K562 (cell line): ENCODE data around the gene CPE. TPM values are rescaled to one million over a fixed set of nuclear protein-coding genes. Genes with fewer than 3 reads are reported as not detected.

Experiments used
- ATAC-seq: fragments of 200-7000 bp; cut with Tn5 transposase; 3 replicates; pipeline ENCODE4 v1.9.1; 2020; ENCODE audit warnings: moderate library complexity
- BruUV-seq: library from RNA; stranded (reverse); fragments of 400-500 nt; replicated peaks from 2 replicates; lab custom pipeline; 2021; lab: Mats Ljungman, UMichigan
- CTCF ChIA-PET: fragments of 300-600 bp; formaldehyde crosslinking; extraction: SDS; loops from one replicate; lab custom pipeline; 2021; ENCODE audit warnings: low intra/inter-chr PET ratio; lab: Yijun Ruan, JAX
- POLR2A ChIA-PET: fragments of 300-600, 350-650 bp; sonication (Branson Sonifier 250); formaldehyde crosslinking; extraction: SDS; loops from one replicate; lab custom pipeline; 2021; ENCODE audit warnings: antibody characterized with exemption, inconsistent platforms; lab: Yijun Ruan, JAX
- DNase-seq, 4 experiments: peaks; one replicate each; pipeline versions ENCODE4 v3.0.0 to v3.0.0-alpha.2; 2011 to 2018; ENCODE audit warnings: low spot score in 3 of 4, mixed read lengths in 3 of 4; ENCODE audit errors: extremely low read depth in 1 of 4
- FAIRE-seq: peaks from 2 replicates; lab custom pipeline; 2011; peaks lifted over from hg19 to GRCh38; lab: Jason Lieb, UNC
- H2AFZ ChIP-seq: 2 replicates; pipeline ENCODE4 v1.6.0; 2011; ENCODE audit warnings: low read depth, low read length, control low read depth, inconsistent platforms
- H3K27ac ChIP-seq: fragments of 200-600 bp; 3 replicates; pipeline ENCODE4 v1.8.0; 2011; ENCODE audit warnings: low read depth, mild to moderate bottlenecking, control low read depth, inconsistent platforms, low read length, moderate library complexity, mixed read lengths; ENCODE audit errors: extremely low read depth
- H3K27me3 ChIP-seq, 2 experiments: fragments of 300-600 bp in 1 of 2; 2 replicates in 1 of 2; 3 replicates in 1 of 2; pipeline versions ENCODE4 v1.6.0 to v1.8.0; 2011; ENCODE audit warnings: inconsistent platforms in 2 of 2, low read length in 2 of 2, mild to moderate bottlenecking in 1 of 2, mixed read lengths in 1 of 2, moderate library complexity in 1 of 2; ENCODE audit not compliant: control insufficient read depth in 2 of 2, insufficient read depth in 2 of 2
- H3K36me3 ChIP-seq: fragments of 300-600 bp; 3 replicates; pipeline ENCODE4 v1.8.0; 2011; ENCODE audit warnings: mild to moderate bottlenecking, low read length, inconsistent platforms; ENCODE audit not compliant: control insufficient read depth, insufficient read depth
- H3K4me1 ChIP-seq, 2 experiments: fragments of 200-600 bp in 1 of 2; replicated peaks in 1 of 2; 2 replicates in 1 of 2; 3 replicates in 1 of 2; pipeline versions ENCODE4 v1.5.1 to v1.8.0; 2011; ENCODE audit warnings: inconsistent platforms in 2 of 2, low read length in 2 of 2, mild to moderate bottlenecking in 1 of 2, mixed read lengths in 1 of 2, moderate library complexity in 1 of 2; ENCODE audit not compliant: control insufficient read depth in 2 of 2, insufficient read depth in 2 of 2
- H3K4me2 ChIP-seq: 2 replicates; pipeline ENCODE4 v1.6.1; 2011; ENCODE audit warnings: low read length, control low read depth, inconsistent platforms, mixed read lengths; ENCODE audit not compliant: insufficient read depth
- H3K4me3 ChIP-seq: fragments of 200-600 bp; sonication (generic), shearing (Covaris generic); 2 replicates; pipeline ENCODE4 v1.5.1; 2016; ENCODE audit warnings: control low read depth, inconsistent platforms
- H3K79me2 ChIP-seq: fragments of 200-600 bp; 3 replicates; pipeline ENCODE4 v1.8.0; 2011; ENCODE audit warnings: low read length, inconsistent platforms; ENCODE audit not compliant: control insufficient read depth, insufficient read depth
- H3K9ac ChIP-seq, 2 experiments: 2 replicates each; pipeline versions ENCODE4 v1.6.0 to v1.6.1; 2011; ENCODE audit warnings: low read depth in 2 of 2, low read length in 2 of 2, control low read depth in 1 of 2, inconsistent platforms in 1 of 2, mild to moderate bottlenecking in 1 of 2, mixed read lengths in 1 of 2; ENCODE audit not compliant: insufficient read depth in 1 of 2
- H3K9me1 ChIP-seq: one replicate; pipeline ENCODE4 v1.6.0; 2011; ENCODE audit warnings: inconsistent platforms, mild to moderate bottlenecking, low read length, moderate library complexity; ENCODE audit not compliant: control insufficient read depth, insufficient read depth
- H3K9me3 ChIP-seq: replicated peaks from 2 replicates; pipeline ENCODE4 v1.5.1; 2011; ENCODE audit warnings: low read depth, low read length, inconsistent platforms; ENCODE audit not compliant: control insufficient read depth, insufficient read depth
- H4K20me1 ChIP-seq: replicated peaks from 2 replicates; pipeline ENCODE4 v1.6.1; 2011; ENCODE audit warnings: low read length, inconsistent platforms, mixed read lengths; ENCODE audit not compliant: control insufficient read depth, insufficient read depth
- ARID1B ChIP-seq: fragments of 450-650 bp; IDR thresholded peaks from 2 replicates; pipeline ENCODE4 v1.6.1; 2016; ENCODE audit warnings: antibody characterized with exemption, mild to moderate bottlenecking, inconsistent platforms
- CBFA2T3 ChIP-seq: fragments of 450-650 bp; IDR thresholded peaks from 2 replicates; pipeline ENCODE4 v1.6.1; 2017
- CEBPB ChIP-seq: fragments of 450-650 bp; IDR thresholded peaks from 2 replicates; pipeline ENCODE4 v1.6.1; 2016; ENCODE audit warnings: missing genetic modification characterization, missing compliant biosample characterization
- EP300 ChIP-seq: IDR thresholded peaks from 2 replicates; pipeline ENCODE4 v1.6.1; 2012; ENCODE audit warnings: low read length, improper control_type of control experiment
- FOS ChIP-seq: IDR thresholded peaks from 3 replicates; pipeline ENCODE4 v1.6.1; 2011; ENCODE audit not compliant: insufficient read length; ENCODE audit errors: extremely low read depth
- JUN ChIP-seq, 2 experiments: sonication (generic) in 1 of 2; formaldehyde crosslinking in 1 of 2; IDR thresholded peaks; 2 replicates each; pipeline versions ENCODE4 v1.6.1 to v1.8.0; 2012 to 2022; ENCODE audit warnings: borderline replicate concordance in 2 of 2, mild to moderate bottlenecking in 2 of 2, improper control_type of control experiment in 1 of 2, low read depth in 1 of 2, low read length in 1 of 2, missing genetic modification reagents in 1 of 2
- KAT8 ChIP-seq: fragments of 450-650 bp; IDR thresholded peaks from 2 replicates; pipeline ENCODE4 v1.6.1; 2016; ENCODE audit warnings: low read depth, mild to moderate bottlenecking
- RHOXF2B ChIP-seq: fragments of 250-450 bp; sonication (Bioruptor Pico); conservative IDR thresholded peaks from 2 replicates; pipeline ENCODE4 v1.5.1; 2021
- TRIM24 ChIP-seq, 2 experiments: fragments of 450-650 bp; IDR thresholded peaks; 2 replicates each; pipeline ENCODE4 v1.6.1; 2016
- WGBS: fragments of 100-300 bp; shearing (Covaris generic); methylation state at CpG from one replicate; pipeline ENCODE4 v1.1.6; 2016; ENCODE audit warnings: low coverage, mixed read lengths; ENCODE audit not compliant: insufficient coverage; ENCODE audit errors: missing lambda C conversion rate; 5-methylcytosine and 5-hydroxymethylcytosine counted together
- in situ Hi-C: fragments of 300-500 bp; cut with MboI; formaldehyde crosslinking; loops from 4 replicates; pipeline ENCODE4 v1.15.0; 2018; ENCODE audit warnings: inconsistent platforms, mixed read lengths
- intact Hi-C: fragments of 100-400 bp; cut with micrococcal nuclease; formaldehyde crosslinking; loops from 2 replicates; pipeline ENCODE4 v1.14.2; 2022
- polyA plus RNA-seq, 8 experiments: library from polyadenylated mRNA; depleted of rRNA in 4 of 8; stranded (reverse) in 5 of 8; unstranded in 3 of 8; fragments of >200 nt; fragmentation: Nextera tagmentation in 2 of 8; fragmentation: Illumina TruSeq in 1 of 8; extraction: Ambion mirVana in 2 of 8; extraction: Trizol in 1 of 8; gene quantifications; 2 replicates each; pipeline versions ENCODE4 v1.2.1 to v1.2.3, GENCODE V29; 2011 to 2014; ENCODE audit warnings: inconsistent platforms in 1 of 8, missing spikeins in 1 of 8
- total RNA-seq, 7 experiments: library from RNA; depleted of rRNA in 6 of 7; stranded (reverse); fragments of >200 nt in 6 of 7; fragmentation: Illumina TruSeq in 2 of 7; extraction: Trizol in 2 of 7; gene quantifications; 2 replicates each; pipeline versions ENCODE4 v1.2.1 to v1.2.3, GENCODE V29; 2011 to 2021; ENCODE audit warnings: low replicate concordance in 1 of 7
- TF ChIP-seq, protein P1 (sequence below): fragments of 250-450 bp; sonication (Bioruptor Pico); IDR thresholded peaks from 2 replicates; pipeline ENCODE4 v1.5.0; 2021; ENCODE audit warnings: mild to moderate bottlenecking, moderate library complexity
- TF ChIP-seq, protein P2 (sequence below): fragments of 200-800 bp; sonication (Bioruptor generic); IDR thresholded peaks from 2 replicates; pipeline ENCODE4 v1.6.1; 2017; ENCODE audit warnings: missing genetic modification characterization, missing compliant biosample characterization
- TF ChIP-seq, protein P3 (sequence below): fragments of 250-450 bp; sonication (Bioruptor Pico); IDR thresholded peaks from 2 replicates; pipeline ENCODE4 v1.8.0; 2022; ENCODE audit warnings: inconsistent platforms
- TF ChIP-seq, protein P4 (sequence below): fragments of 450-650 bp; formaldehyde crosslinking; IDR thresholded peaks from 2 replicates; pipeline ENCODE4 v1.4.0; 2020; ENCODE audit warnings: mild to moderate bottlenecking, mixed read lengths

The CPE gene
- total and polyA plus RNA-seq, 9 of the 15 experiments (the other 6 are each of a cell fraction or from before 2014, with no cell fraction given): 0.04 to 0.16 (median 0.06) TPM; not detected in 4

GRCh38 chr4:165360041-165360695 is 18.6 kb upstream of the CPE start:
- POLR2A ChIA-PET: interaction anchor here (0.6 to 1.3 kb wide), 3 partner anchors 9 to 29 kb away, joined by 3 read pairs; no protein-coding TSS in a partner anchor
- in situ Hi-C loops: no loop called here
- no peak for FAIRE-seq
- TF ChIP-seq JUN (IDR thresholded peaks at IDR 0.05; ENCODE audit: borderline replicate concordance, low read depth, low read length) (0 out of 2 replicates have a peak, but pooled peaks have one; percentile 19), JUN (CRISPR knock-in tag; IDR thresholded peaks at IDR 0.05; ENCODE audit: borderline replicate concordance) (no peak), ARID1B (peak; percentile 48; the same call in 1 of the 2 replicates), CEBPB (peak; percentile 90), EP300 (0 out of 2 replicates have a peak, but pooled peaks have one; percentile 27), RHOXF2B (CRISPR knock-in tag) (no peak), CBFA2T3 (peak; percentile 21; the same call in 1 of the 2 replicates), KAT8 (no peak), TRIM24 (IDR thresholded peaks at IDR 0.05) (peak in 1 of 2 experiments; percentile 34; a peak in 1 of 4 replicates), FOS (no peak)
- TF ChIP-seq, protein P1, sequence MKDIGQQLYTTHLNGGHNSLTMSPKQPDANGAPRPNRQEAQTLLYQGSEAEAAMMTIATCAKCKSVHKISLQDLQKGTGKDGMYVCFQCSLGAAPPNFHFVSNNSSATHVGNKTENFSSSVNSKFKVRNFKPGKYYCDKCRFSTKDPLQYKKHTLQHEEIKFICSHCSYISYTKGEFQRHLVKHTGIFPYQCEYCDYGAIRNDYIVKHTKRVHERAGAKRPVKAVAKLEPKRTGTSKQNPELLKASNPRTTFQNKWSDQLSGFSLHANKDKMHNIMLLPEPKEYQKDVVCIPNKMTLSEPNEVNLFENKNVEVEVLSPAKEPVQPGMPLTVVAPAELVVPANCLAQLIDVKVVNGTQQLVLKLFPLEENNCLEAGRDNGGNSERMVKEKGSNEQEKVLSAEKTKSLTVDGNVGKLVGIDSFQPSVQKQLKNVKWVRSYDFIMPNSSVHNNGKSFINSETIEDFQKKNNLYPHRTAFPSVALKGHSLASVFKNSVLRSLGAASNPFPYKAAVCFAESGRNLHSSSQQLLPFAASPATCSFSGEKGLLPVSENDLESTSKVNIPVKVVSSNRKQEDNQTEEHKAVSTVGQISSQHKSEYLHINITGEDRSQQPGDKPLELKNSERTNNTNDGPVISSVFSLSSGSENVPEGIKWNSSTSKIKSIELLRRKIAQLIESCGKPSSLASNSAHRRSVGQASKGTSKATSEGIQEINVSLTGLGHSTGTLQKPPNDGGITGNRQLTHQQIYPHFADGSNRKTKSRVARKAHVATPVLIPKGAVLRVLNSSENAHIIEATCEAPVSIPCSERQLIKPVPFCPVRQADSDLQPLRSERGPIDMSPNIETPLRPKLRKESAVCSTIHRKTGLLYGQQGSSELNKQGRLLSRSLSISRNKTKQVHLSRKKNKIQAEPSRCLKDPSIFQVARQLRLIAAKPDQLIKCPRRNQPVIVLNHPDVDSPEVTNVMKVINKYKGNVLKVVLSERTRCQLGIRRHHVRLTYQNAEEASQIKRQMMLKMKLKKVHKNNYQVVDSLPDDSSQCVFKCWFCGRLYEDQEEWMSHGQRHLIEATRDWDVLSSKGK (CRISPR knock-in tag): no peak
- TF ChIP-seq, protein P2, sequence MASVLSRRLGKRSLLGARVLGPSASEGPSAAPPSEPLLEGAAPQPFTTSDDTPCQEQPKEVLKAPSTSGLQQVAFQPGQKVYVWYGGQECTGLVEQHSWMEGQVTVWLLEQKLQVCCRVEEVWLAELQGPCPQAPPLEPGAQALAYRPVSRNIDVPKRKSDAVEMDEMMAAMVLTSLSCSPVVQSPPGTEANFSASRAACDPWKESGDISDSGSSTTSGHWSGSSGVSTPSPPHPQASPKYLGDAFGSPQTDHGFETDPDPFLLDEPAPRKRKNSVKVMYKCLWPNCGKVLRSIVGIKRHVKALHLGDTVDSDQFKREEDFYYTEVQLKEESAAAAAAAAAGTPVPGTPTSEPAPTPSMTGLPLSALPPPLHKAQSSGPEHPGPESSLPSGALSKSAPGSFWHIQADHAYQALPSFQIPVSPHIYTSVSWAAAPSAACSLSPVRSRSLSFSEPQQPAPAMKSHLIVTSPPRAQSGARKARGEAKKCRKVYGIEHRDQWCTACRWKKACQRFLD: no peak
- TF ChIP-seq, protein P3, sequence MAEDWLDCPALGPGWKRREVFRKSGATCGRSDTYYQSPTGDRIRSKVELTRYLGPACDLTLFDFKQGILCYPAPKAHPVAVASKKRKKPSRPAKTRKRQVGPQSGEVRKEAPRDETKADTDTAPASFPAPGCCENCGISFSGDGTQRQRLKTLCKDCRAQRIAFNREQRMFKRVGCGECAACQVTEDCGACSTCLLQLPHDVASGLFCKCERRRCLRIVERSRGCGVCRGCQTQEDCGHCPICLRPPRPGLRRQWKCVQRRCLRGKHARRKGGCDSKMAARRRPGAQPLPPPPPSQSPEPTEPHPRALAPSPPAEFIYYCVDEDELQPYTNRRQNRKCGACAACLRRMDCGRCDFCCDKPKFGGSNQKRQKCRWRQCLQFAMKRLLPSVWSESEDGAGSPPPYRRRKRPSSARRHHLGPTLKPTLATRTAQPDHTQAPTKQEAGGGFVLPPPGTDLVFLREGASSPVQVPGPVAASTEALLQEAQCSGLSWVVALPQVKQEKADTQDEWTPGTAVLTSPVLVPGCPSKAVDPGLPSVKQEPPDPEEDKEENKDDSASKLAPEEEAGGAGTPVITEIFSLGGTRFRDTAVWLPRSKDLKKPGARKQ (CRISPR knock-in tag): no peak
- TF ChIP-seq, protein P4, sequence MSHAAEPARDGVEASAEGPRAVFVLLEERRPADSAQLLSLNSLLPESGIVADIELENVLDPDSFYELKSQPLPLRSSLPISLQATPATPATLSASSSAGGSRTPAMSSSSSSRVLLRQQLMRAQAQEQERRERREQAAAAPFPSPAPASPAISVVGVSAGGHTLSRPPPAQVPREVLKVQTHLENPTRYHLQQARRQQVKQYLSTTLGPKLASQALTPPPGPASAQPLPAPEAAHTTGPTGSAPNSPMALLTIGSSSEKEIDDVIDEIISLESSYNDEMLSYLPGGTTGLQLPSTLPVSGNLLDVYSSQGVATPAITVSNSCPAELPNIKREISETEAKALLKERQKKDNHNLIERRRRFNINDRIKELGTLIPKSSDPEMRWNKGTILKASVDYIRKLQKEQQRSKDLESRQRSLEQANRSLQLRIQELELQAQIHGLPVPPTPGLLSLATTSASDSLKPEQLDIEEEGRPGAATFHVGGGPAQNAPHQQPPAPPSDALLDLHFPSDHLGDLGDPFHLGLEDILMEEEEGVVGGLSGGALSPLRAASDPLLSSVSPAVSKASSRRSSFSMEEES: no peak

More at GRCh38 chr4:165360041-165360695, 18.6 kb upstream of the CPE start:
- Histone ChIP-seq H3K9me1 (no peaks in the 10 kb centered on the region), H3K27me3 (peaks cover 5 to 6% of the 10 kb centered on the region in 2 experiments; a peak in 2 of 5 replicates), H3K36me3 (no peaks in the 10 kb centered on the region), H2AFZ (0 out of 2 replicates have a peak overlapping the region, but pooled peaks have one; percentile 2), H3K4me2 (no peak overlapping the region), H3K9me3 (no peaks in the 10 kb centered on the region), H4K20me1 (no peaks in the 10 kb centered on the region), H3K27ac (no peak overlapping the region), H3K4me1 (no peaks in the 10 kb centered on the region), H3K79me2 (no peaks in the 10 kb centered on the region), H3K4me3 (no peak overlapping the region), H3K9ac (no peak overlapping the region)
- whole genome bisulfite sequencing: 0% methylated on average over 6 of the region's 6 CpGs
- peak; percentile 66 for ATAC-seq
- intact Hi-C loops: no loop called here
- BruUV-seq: no TSS peak
- no peak for DNase-seq
- CTCF ChIA-PET: interaction anchor here (0.7 kb wide), 1 partner anchor 102 kb away, joined by 3 read pairs; no protein-coding TSS in a partner anchor
